Glutamatergic neuron (in vitro differentiated cells): ENCODE data around the gene ABHD16B. TPM values are rescaled to one million over a fixed set of nuclear protein-coding genes. Genes with fewer than 3 reads are reported as not detected.

Experiments used
- DNase-seq: peaks from one replicate; pipeline ENCODE4 v3.0.0; 2022
- H3K27ac Mint-ChIP-seq: one replicate; pipeline ENCODE4 v1.8.0; 2020; ENCODE audit warnings: mild to moderate bottlenecking, mixed read lengths, inconsistent platforms; ENCODE audit not compliant: unreplicated experiment
- H3K27me3 Mint-ChIP-seq: one replicate; pipeline ENCODE4 v1.8.0; 2020; ENCODE audit warnings: mild to moderate bottlenecking, moderate library complexity, mixed read lengths, inconsistent platforms; ENCODE audit not compliant: unreplicated experiment
- H3K36me3 Mint-ChIP-seq: one replicate; pipeline ENCODE4 v1.8.0; 2020; ENCODE audit warnings: mild to moderate bottlenecking, mixed read lengths, inconsistent platforms; ENCODE audit not compliant: unreplicated experiment
- H3K4me1 Mint-ChIP-seq: one replicate; pipeline ENCODE4 v1.8.0; 2020; ENCODE audit warnings: mild to moderate bottlenecking, low read depth, mixed read lengths, inconsistent platforms; ENCODE audit not compliant: unreplicated experiment
- H3K4me3 Mint-ChIP-seq: one replicate; pipeline ENCODE4 v1.8.0; 2020; ENCODE audit warnings: mild to moderate bottlenecking, mixed read lengths, inconsistent platforms; ENCODE audit not compliant: unreplicated experiment
- H3K9me3 Mint-ChIP-seq: one replicate; pipeline ENCODE4 v1.8.0; 2020; ENCODE audit warnings: mild to moderate bottlenecking, moderate library complexity, mixed read lengths, inconsistent platforms; ENCODE audit not compliant: unreplicated experiment
- total RNA-seq: library from RNA; stranded (reverse); fragmentation: NEBNext Ultra II Directional; extraction: Animal tissue kit (Norgen Biotek cat#: 25700); gene quantifications from one replicate; pipeline ENCODE4 v1.2.1, GENCODE V29; 2021; ENCODE audit not compliant: unreplicated experiment
- TF ChIP-seq, protein P1 (sequence below): fragments of 200-600 bp; sonication (generic); IDR thresholded peaks from one replicate; pipeline ENCODE4 v1.5.0; 2021; ENCODE audit not compliant: partially characterized antibody, unreplicated experiment

The ABHD16B gene
- total RNA-seq, 1 donor from 2014 or later = not detected

DNA sequence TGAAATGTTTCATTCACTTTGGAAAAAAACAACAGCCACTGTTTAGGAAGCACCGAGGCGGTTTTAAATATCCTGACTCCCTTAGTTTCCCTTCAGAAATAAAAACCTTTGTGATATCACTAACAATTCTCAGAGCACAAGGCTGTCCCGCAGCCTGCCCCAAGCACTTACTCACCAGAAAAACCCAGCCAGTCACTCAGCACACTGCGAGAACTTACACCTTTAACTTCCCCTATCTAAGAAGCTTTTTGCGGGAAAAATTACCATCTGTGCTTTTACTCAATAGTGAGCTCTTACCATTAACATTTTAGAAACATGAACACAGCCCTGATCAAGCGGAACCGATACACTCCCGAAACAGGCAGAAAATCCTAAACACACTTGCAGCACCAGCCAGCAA lies 39.5 kb upstream of the ABHD16B start:
- no peak overlapping the region for H3K27ac Mint-ChIP-seq
- peaks cover under 1% of the 10 kb centered on the region for H3K27me3 Mint-ChIP-seq
- DNase-seq = no peak
- TF ChIP-seq, protein P1, sequence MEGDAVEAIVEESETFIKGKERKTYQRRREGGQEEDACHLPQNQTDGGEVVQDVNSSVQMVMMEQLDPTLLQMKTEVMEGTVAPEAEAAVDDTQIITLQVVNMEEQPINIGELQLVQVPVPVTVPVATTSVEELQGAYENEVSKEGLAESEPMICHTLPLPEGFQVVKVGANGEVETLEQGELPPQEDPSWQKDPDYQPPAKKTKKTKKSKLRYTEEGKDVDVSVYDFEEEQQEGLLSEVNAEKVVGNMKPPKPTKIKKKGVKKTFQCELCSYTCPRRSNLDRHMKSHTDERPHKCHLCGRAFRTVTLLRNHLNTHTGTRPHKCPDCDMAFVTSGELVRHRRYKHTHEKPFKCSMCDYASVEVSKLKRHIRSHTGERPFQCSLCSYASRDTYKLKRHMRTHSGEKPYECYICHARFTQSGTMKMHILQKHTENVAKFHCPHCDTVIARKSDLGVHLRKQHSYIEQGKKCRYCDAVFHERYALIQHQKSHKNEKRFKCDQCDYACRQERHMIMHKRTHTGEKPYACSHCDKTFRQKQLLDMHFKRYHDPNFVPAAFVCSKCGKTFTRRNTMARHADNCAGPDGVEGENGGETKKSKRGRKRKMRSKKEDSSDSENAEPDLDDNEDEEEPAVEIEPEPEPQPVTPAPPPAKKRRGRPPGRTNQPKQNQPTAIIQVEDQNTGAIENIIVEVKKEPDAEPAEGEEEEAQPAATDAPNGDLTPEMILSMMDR = no peak
- peak overlapping the region; percentile 61 for H3K4me3 Mint-ChIP-seq
- peaks cover 34% of the 10 kb centered on the region for H3K4me1 Mint-ChIP-seq
- no peaks in the 10 kb centered on the region for H3K36me3 Mint-ChIP-seq
- H3K9me3 Mint-ChIP-seq = peaks cover 7% of the 10 kb centered on the region

DNA sequence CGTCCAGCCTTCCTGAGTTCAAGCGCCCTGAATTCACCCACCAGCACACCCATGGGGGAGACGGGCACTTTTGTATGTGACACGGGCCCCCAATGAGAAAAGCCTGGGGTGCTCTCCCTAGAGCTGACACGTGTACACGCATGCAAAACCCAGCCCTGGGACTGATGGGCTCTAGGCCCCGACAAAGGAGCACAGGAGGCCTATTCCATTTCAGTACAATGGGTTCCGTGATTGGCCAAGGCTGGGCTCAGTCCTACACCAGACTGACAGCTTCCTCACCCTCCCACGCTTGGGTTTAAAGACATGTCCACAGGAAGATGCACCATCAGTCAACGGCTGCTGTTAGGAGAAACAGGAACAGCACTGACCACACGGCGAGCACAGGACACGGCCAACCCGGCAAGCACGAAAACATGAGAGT lies 39.0 kb upstream of the ABHD16B start:
- H3K4me3 Mint-ChIP-seq = peak overlapping the region; percentile 61
- DNase-seq = no peak
- peaks cover 36% of the 10 kb centered on the region for H3K4me1 Mint-ChIP-seq
- TF ChIP-seq, protein P1 = no peak
- H3K9me3 Mint-ChIP-seq = peaks cover 6% of the 10 kb centered on the region
- H3K27me3 Mint-ChIP-seq = peaks cover 3% of the 10 kb centered on the region
- no peaks in the 10 kb centered on the region for H3K36me3 Mint-ChIP-seq
- H3K27ac Mint-ChIP-seq = peak overlapping the region; percentile 48

DNA sequence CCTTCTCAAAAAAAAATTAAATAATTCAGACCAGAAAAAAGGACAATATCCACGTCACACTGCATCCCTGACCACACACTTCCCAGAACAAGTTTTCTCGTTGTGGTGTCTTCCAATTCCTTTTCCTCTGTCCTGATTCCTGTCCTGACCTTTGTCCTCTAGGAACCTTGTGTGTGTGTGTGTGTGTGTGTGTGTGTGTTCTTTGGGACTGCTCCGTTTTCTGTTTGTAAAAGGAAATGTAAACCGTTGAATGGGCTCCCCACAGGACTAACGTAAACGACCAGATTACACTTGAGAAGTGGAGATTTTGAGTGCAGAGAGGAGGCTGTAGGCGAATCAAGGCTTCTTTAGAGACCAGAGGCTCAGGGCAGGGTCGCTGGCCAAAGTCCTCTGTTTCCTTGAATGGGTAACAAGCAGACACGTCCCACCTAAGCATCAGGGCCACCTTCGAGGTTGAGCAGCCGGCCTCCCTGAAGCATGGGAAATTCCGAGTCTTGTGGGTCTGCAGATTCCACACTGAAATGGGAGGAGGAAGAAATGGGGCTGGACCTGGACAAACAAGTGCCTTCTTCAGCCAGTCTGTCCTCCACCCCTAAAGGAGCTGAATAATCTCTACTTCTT lies 37.5 kb upstream of the ABHD16B start:
- H3K4me3 Mint-ChIP-seq = no peak overlapping the region
- H3K36me3 Mint-ChIP-seq = no peaks in the 10 kb centered on the region
- peaks cover 3% of the 10 kb centered on the region for H3K27me3 Mint-ChIP-seq
- H3K27ac Mint-ChIP-seq = peak overlapping the region; percentile 62
- DNase-seq = no peak
- TF ChIP-seq, protein P1 = no peak
- H3K9me3 Mint-ChIP-seq = peaks cover 9% of the 10 kb centered on the region
- peaks cover 44% of the 10 kb centered on the region for H3K4me1 Mint-ChIP-seq

DNA sequence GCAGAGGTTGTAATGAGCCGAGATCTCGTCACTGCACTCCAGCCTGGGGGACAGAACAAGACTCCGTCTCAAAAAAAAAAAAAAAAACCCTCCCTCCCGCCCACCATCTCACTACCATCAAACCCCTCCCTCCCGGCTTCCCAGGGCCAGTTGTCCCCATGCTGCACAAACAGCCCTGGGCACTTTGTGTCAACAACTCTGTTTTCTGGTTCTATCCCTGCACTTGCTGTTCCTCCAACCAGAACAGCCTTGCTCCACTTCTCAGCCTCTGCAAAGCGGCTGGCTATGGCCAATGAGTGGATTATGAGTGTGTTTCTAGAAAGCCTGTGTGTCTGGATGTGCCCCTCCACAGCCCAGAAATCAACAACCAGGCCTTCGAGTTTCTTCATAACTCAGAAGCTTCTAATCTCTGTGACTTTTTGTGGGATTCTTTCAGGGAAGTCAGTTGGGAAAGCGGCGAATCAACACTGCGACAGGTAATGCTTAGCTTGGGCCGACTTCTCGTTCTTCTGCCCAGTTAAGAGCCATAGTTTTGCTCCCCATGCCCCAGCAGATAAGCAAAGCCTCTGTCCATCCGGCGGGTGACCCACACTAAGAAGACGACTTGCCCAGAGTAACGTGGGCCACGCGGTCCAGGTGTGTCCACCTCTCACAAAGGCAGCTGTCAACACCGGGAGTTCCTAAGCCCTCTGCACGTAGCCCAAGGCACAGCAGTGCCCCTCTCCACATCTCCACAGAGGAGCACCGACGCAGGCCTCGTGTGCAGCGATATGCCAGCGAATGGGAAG lies 35.8 kb upstream of the ABHD16B start:
- no peaks in the 10 kb centered on the region for H3K36me3 Mint-ChIP-seq
- peaks cover 38% of the 10 kb centered on the region for H3K4me1 Mint-ChIP-seq
- H3K27ac Mint-ChIP-seq = no peak overlapping the region
- H3K9me3 Mint-ChIP-seq = peaks cover 16% of the 10 kb centered on the region
- TF ChIP-seq, protein P1 = no peak
- H3K4me3 Mint-ChIP-seq = peak overlapping the region; percentile 77
- no peak for DNase-seq
- peaks cover 13% of the 10 kb centered on the region for H3K27me3 Mint-ChIP-seq

DNA sequence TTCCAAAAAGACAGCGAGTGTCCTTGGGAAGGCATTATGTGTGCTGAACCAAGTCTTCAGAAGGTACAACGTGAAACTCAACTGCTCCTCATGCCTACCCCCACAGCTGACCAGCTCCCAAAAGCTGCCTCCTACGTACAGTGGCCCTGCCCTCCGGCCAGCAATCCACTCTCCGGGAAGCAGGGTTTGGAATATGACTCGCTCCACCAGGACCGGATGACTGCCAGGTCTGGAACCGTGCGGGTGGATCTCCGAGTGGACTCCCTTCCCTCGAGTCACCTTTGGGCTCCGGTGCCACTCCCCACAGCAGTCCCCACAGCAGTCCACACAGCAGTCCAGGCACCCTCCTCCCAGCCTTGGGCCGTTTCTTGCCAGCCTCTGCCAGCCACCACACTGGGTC lies 34.5 kb upstream of the ABHD16B start:
- Mint-ChIP-seq H3K4me3 (peak overlapping the region; percentile 71), H3K4me1 (peaks cover 37% of the 10 kb centered on the region), H3K27me3 (peaks cover 13% of the 10 kb centered on the region), H3K9me3 (peaks cover 16% of the 10 kb centered on the region), H3K27ac (peak overlapping the region; percentile 33), H3K36me3 (no peaks in the 10 kb centered on the region)
- DNase-seq = no peak
- TF ChIP-seq, protein P1 = no peak
